Cardiac muscle cell (in vitro differentiated cells and primary cell): ENCODE measurements around the gene ALK. TPM values are rescaled to one million over a fixed set of nuclear protein-coding genes. Genes with fewer than 3 reads are reported as not detected.

ENCODE experiments used
- DNase-seq, 2 donors: peaks; one replicate each; pipeline versions ENCODE4 v3.0.0 to v3.0.0-alpha.2; 2010 to 2017; ENCODE audit warnings: low read depth in 1 of 2, low spot score in 1 of 2
- H3K27ac ChIP-seq: fragments of 200-600 bp; sonication (generic); 2 replicates; pipeline ENCODE4 v1.5.1; 2016
- H3K27me3 ChIP-seq: fragments of 200-600 bp; sonication (generic); 2 replicates; pipeline ENCODE4 v1.6.0; 2016; ENCODE audit warnings: control low read depth
- H3K36me3 ChIP-seq: fragments of 200-600 bp; sonication (generic); 2 replicates; pipeline ENCODE4 v1.5.1; 2016; ENCODE audit warnings: control low read depth
- H3K4me1 ChIP-seq: fragments of 200-600 bp; sonication (generic); 2 replicates; pipeline ENCODE4 v1.8.1; 2017; ENCODE audit warnings: low read depth, mild to moderate bottlenecking, mixed run types
- H3K4me3 ChIP-seq: fragments of 200-600 bp; sonication (generic); 2 replicates; pipeline ENCODE4 v1.5.1; 2016; ENCODE audit warnings: mild to moderate bottlenecking
- H3K9me3 ChIP-seq: fragments of 200-600 bp; sonication (generic); 2 replicates; pipeline ENCODE4 v1.5.1; 2017; ENCODE audit warnings: low read depth, mild to moderate bottlenecking, control low read depth
- CTCF ChIP-seq: IDR thresholded peaks from 2 replicates; pipeline ENCODE4 v1.5.1; 2012; ENCODE audit warnings: low read depth, mild to moderate bottlenecking, low read length
- polyA plus RNA-seq: library from polyadenylated mRNA; unstranded; fragments of >200 nt; fragmentation: Nextera tagmentation; extraction: Ambion mirVana; gene quantifications from 2 replicates; pipeline ENCODE4 v1.2.1, GENCODE V29; 2016
- total RNA-seq: library from RNA; depleted of rRNA; stranded (reverse); fragments of >200 nt; gene quantifications from 2 replicates; pipeline ENCODE4 v1.2.3, GENCODE V29; 2016

Gene ALK
- total and polyA plus RNA-seq, 2 experiments from 2014 or later, result 1.8 to 4.3 TPM

DNA sequence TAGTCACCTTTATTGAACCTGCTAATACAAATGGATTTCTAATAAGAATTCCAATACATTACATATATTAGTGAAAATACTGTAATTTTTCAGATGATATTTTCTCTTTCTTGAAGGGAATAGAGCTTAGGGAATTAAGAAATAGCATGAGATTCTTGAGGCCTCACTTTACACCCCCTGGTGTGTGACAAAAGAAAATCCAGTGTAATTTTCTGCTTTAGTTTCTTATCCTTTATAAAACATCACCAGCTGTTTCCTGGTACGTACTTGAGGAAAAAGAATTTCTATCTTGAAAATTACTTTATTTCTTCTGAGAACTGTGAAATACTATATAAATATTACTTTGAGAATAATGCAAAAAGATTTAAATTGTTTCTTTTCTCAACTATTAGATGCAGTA is 734.6 kb downstream of the ALK start:
- Histone ChIP-seq H3K9me3 (no peaks in the 10 kb centered on the region), H3K4me3 (no peak overlapping the region), H3K36me3 (no peaks in the 10 kb centered on the region), H3K4me1 (no peaks in the 10 kb centered on the region), H3K27ac (no peak overlapping the region), H3K27me3 (no peaks in the 10 kb centered on the region)
- DNase-seq, result no peak
- no peak for TF ChIP-seq CTCF

GRCh38 chr2:29184531-29184930 is 736.9 kb downstream of the ALK start:
- Histone ChIP-seq H3K36me3 (no peaks in the 10 kb centered on the region), H3K9me3 (no peaks in the 10 kb centered on the region), H3K4me1 (no peaks in the 10 kb centered on the region), H3K27ac (no peak overlapping the region), H3K4me3 (no peak overlapping the region), H3K27me3 (no peaks in the 10 kb centered on the region)
- no peak for DNase-seq
- TF ChIP-seq CTCF, result no peak

GRCh38 chr2:29182920-29183319 is 738.5 kb downstream of the ALK start:
- TF ChIP-seq CTCF, result no peak
- no peak overlapping the region for H3K27ac ChIP-seq
- H3K4me3 ChIP-seq, result no peak overlapping the region
- DNase-seq, result no peak
- H3K4me1 ChIP-seq, result no peaks in the 10 kb centered on the region
- no peaks in the 10 kb centered on the region for H3K27me3 ChIP-seq
- H3K9me3 ChIP-seq, result no peaks in the 10 kb centered on the region
- H3K36me3 ChIP-seq, result no peaks in the 10 kb centered on the region

- no peak overlapping the region for H3K27ac ChIP-seq
- TF ChIP-seq CTCF, result no peak
- DNase-seq, result no peak
These were observed 739.1 kb downstream of the ALK start for GRCh38 chr2:29182334-29182733.

GRCh38 chr2:29175338-29175737 is 746.0 kb downstream of the ALK start:
- Histone ChIP-seq H3K4me1 (no peaks in the 10 kb centered on the region), H3K4me3 (no peak overlapping the region), H3K27ac (no peak overlapping the region), H3K9me3 (no peaks in the 10 kb centered on the region), H3K36me3 (no peaks in the 10 kb centered on the region), H3K27me3 (no peaks in the 10 kb centered on the region)
- no peak for DNase-seq
- no peak for TF ChIP-seq CTCF

More at GRCh38 chr2:29182334-29182733, 739.1 kb downstream of the ALK start:
- no peaks in the 10 kb centered on the region for H3K27me3 ChIP-seq
- H3K36me3 ChIP-seq, result no peaks in the 10 kb centered on the region
- no peak overlapping the region for H3K4me3 ChIP-seq
- no peaks in the 10 kb centered on the region for H3K9me3 ChIP-seq
- no peaks in the 10 kb centered on the region for H3K4me1 ChIP-seq

- H3K36me3 ChIP-seq, result no peaks in the 10 kb centered on the region
- no peaks in the 10 kb centered on the region for H3K9me3 ChIP-seq
- H3K4me3 ChIP-seq, result no peak overlapping the region
- no peak overlapping the region for H3K27ac ChIP-seq
- no peaks in the 10 kb centered on the region for H3K27me3 ChIP-seq
- DNase-seq, result no peak
- TF ChIP-seq CTCF, result no peak
- no peaks in the 10 kb centered on the region for H3K4me1 ChIP-seq
These were observed 746.4 kb downstream of the ALK start for GRCh38 chr2:29174937-29175336.
